ENCODE data around the gene DNAJA2. TPM values are rescaled to one million over a fixed set of nuclear protein-coding genes. Genes with fewer than 3 reads are reported as not detected.

Gene DNAJA2
- total RNA-seq, 2 experiments from 2014 or later: 43.3 to 61.6 TPM

- POLR2A ChIA-PET: interaction anchor here (0.5 to 1.1 kb wide), 4 partner anchors 24 to 1475 kb away, joined by 3 read pairs; partner anchors contain the start of gene DNAJA2
- H3K9me3 ChIP-seq (ENCODE audit: low read length): no peaks in the 10 kb centered on the region
- peaks cover 2% of the 10 kb centered on the region for H3K4me1 ChIP-seq (ENCODE audit: insufficient read depth, low read length, poor library complexity, severe bottlenecking)
- CTCF ChIA-PET (ENCODE audit: unreplicated experiment): no interaction called here
- no peak overlapping the region for H3K27ac ChIP-seq (ENCODE audit: low read depth, low read length, poor library complexity, severe bottlenecking)
- no peak for DNase-seq (ENCODE audit: low spot score)
- H3K4me2 ChIP-seq (ENCODE audit: low read length): no peak overlapping the region
- TF ChIP-seq CTCF (conservative IDR thresholded peaks at IDR 0.05; ENCODE audit: low read length) (no peak), EZH2phosphoT487 (IDR thresholded peaks at IDR 0.05; ENCODE audit: borderline replicate concordance, low read depth, low read length) (no peak)
- H2AFZ ChIP-seq (ENCODE audit: low read length): no peak overlapping the region
- BruUV-seq (replicated peaks): no TSS peak
- no peaks in the 10 kb centered on the region for H4K20me1 ChIP-seq (ENCODE audit: insufficient read depth, low read length)
- peaks cover 16% of the 10 kb centered on the region for H3K36me3 ChIP-seq (ENCODE audit: insufficient read depth, low read length)
- intact Hi-C loops (cut with micrococcal nuclease; ENCODE audit: unreplicated experiment): no loop called here
- no peaks in the 10 kb centered on the region for H3K9me2 ChIP-seq (ENCODE audit: insufficient read depth, low read length)
- no peak overlapping the region for H3K4me3 ChIP-seq (ENCODE audit: low read depth, low read length, poor library complexity, severe bottlenecking)
- no peaks in the 10 kb centered on the region for H3K79me2 ChIP-seq (ENCODE audit: insufficient read depth, low read depth, low read length)
Measured at GRCh38 chr16:46950009-46950408, 23.5 kb downstream of the DNAJA2 start.

GRCh38 chr16:46949241-46949892, 24.1 kb downstream of the DNAJA2 start:
- DNase-seq (ENCODE audit: low spot score): no peak
- TF ChIP-seq CTCF (conservative IDR thresholded peaks at IDR 0.05; ENCODE audit: low read length) (no peak), EZH2phosphoT487 (IDR thresholded peaks at IDR 0.05; ENCODE audit: borderline replicate concordance, low read depth, low read length) (no peak)
- Histone ChIP-seq H3K79me2 (ENCODE audit: insufficient read depth, low read depth, low read length) (no peaks in the 10 kb centered on the region), H4K20me1 (ENCODE audit: insufficient read depth, low read length) (no peaks in the 10 kb centered on the region), H3K4me2 (ENCODE audit: low read length) (no peak overlapping the region), H3K9me2 (ENCODE audit: insufficient read depth, low read length) (no peaks in the 10 kb centered on the region), H3K4me3 (ENCODE audit: low read depth, low read length, poor library complexity, severe bottlenecking) (no peak overlapping the region), H3K9me3 (ENCODE audit: low read length) (no peaks in the 10 kb centered on the region), H3K27ac (ENCODE audit: low read depth, low read length, poor library complexity, severe bottlenecking) (no peak overlapping the region), H3K36me3 (ENCODE audit: insufficient read depth, low read length) (peaks cover 9% of the 10 kb centered on the region), H2AFZ (ENCODE audit: low read length) (no peak overlapping the region), H3K4me1 (ENCODE audit: insufficient read depth, low read length, poor library complexity, severe bottlenecking) (peaks cover 2% of the 10 kb centered on the region)
- BruUV-seq (replicated peaks): no TSS peak
- ChIA-PET POLR2A (interaction anchor here (0.7 to 1.1 kb wide), 3 partner anchors 24 to 1475 kb away, joined by 3 read pairs; partner anchors contain the start of gene DNAJA2), CTCF (ENCODE audit: unreplicated experiment) (no interaction called here)
- intact Hi-C loops (cut with micrococcal nuclease; ENCODE audit: unreplicated experiment): loop anchor here (2.0 kb wide), 3 partner anchors 69 to 1215 kb away; no protein-coding TSS in a partner anchor

- BruUV-seq (replicated peaks): no TSS peak
- POLR2A ChIA-PET: no interaction called here
- no peak overlapping the region for H3K4me2 ChIP-seq (ENCODE audit: low read length)
Measured at GRCh38 chr16:46948548-46949166, 24.8 kb downstream of the DNAJA2 start.

More at GRCh38 chr16:46948548-46949166, 24.8 kb downstream of the DNAJA2 start:
- TF ChIP-seq CTCF (conservative IDR thresholded peaks at IDR 0.05; ENCODE audit: low read length) (no peak), EZH2phosphoT487 (IDR thresholded peaks at IDR 0.05; ENCODE audit: borderline replicate concordance, low read depth, low read length) (no peak)
- no peak overlapping the region for H3K27ac ChIP-seq (ENCODE audit: low read depth, low read length, poor library complexity, severe bottlenecking)
- no peak overlapping the region for H2AFZ ChIP-seq (ENCODE audit: low read length)
- no peaks in the 10 kb centered on the region for H4K20me1 ChIP-seq (ENCODE audit: insufficient read depth, low read length)
- H3K4me1 ChIP-seq (ENCODE audit: insufficient read depth, low read length, poor library complexity, severe bottlenecking): peaks cover 2% of the 10 kb centered on the region
- no peak for DNase-seq (ENCODE audit: low spot score)
- no peaks in the 10 kb centered on the region for H3K9me2 ChIP-seq (ENCODE audit: insufficient read depth, low read length)
- CTCF ChIA-PET (ENCODE audit: unreplicated experiment): no interaction called here
- no peaks in the 10 kb centered on the region for H3K79me2 ChIP-seq (ENCODE audit: insufficient read depth, low read depth, low read length)
- H3K9me3 ChIP-seq (ENCODE audit: low read length): no peaks in the 10 kb centered on the region
- peaks cover 2% of the 10 kb centered on the region; the same call in 1 of the 2 replicates for H3K36me3 ChIP-seq (ENCODE audit: insufficient read depth, low read length)
- no peak overlapping the region for H3K4me3 ChIP-seq (ENCODE audit: low read depth, low read length, poor library complexity, severe bottlenecking)
- intact Hi-C loops (cut with micrococcal nuclease; ENCODE audit: unreplicated experiment): loop anchor here (2.0 kb wide), 3 partner anchors 70 to 1216 kb away; no protein-coding TSS in a partner anchor
